Subcutaneous adipose tissue (tissue), 4 donors: ENCODE data around the gene RWDD1. TPM values are rescaled to one million over a fixed set of nuclear protein-coding genes. Genes with fewer than 3 reads are reported as not detected.

Source experiments
- total RNA-seq, 4 donors: library from RNA; depleted of rRNA; stranded (reverse); fragments of >200 nt; gene quantifications; one replicate each; pipeline ENCODE4 v1.1.0, GENCODE V29; 2016

RWDD1 gene
- total RNA-seq, 4 donors from 2014 or later = 42.2 to 70.6 (median 50.4) TPM

Other genes starting within 250 kb of the RWDD1 start
- gene DSE, start 200.6 kb upstream of the RWDD1 start, total RNA-seq = 100 to 1,000 TPM in 3 of 4 donors, 10 to 100 TPM in 1; 71.2 to 129 (median 119) TPM
- 1 to 10 TPM in 3 of 4 donors, under 1 TPM in 1; 0.65 to 9.2 (median 3.7) TPM for gene CALHM6, start 110.1 kb upstream of the RWDD1 start, total RNA-seq
- 1 to 10 TPM; 2.3 to 3.3 (median 2.7) TPM for gene CALHM5, start 59.9 kb upstream of the RWDD1 start, total RNA-seq
- gene TRAPPC3L, start 25.8 kb upstream of the RWDD1 start, total RNA-seq = under 1 TPM in 1 of 4 donors, not detected in 3; 0.33 TPM
- gene CALHM4, start 17.8 kb upstream of the RWDD1 start, total RNA-seq = not detected
- gene RSPH4A, start 45.0 kb downstream of the RWDD1 start, total RNA-seq = under 1 TPM in 2 of 4 donors, not detected in 2; 0.17 to 0.22 TPM
- 10 to 100 TPM in 1 of 4 donors, 1 to 10 TPM in 3; 8.7 to 10.9 (median 9.6) TPM for gene ZUP1, start 97.3 kb downstream of the RWDD1 start, total RNA-seq
- gene KPNA5, start 109.7 kb downstream of the RWDD1 start, total RNA-seq = 10 to 100 TPM in 3 of 4 donors, 1 to 10 TPM in 1; 9.0 to 13.2 (median 11.7) TPM
- gene FAM162B, start 194.2 kb downstream of the RWDD1 start, total RNA-seq = 10 to 100 TPM in 2 of 4 donors, 1 to 10 TPM in 2; 2.0 to 25.6 (median 12.2) TPM